ES-I3 (cell line): Measurements from ENCODE around the gene PABPN1L.

Experiments used
- H3K36me3 ChIP-seq: 2 replicates; pipeline ENCODE4 v1.6.1; 2013; ENCODE audit warnings: mild to moderate bottlenecking, low read length, control low read depth, moderate library complexity; ENCODE audit not compliant: insufficient read depth
- H3K4me1 ChIP-seq: 2 replicates; pipeline ENCODE4 v1.6.1; 2013; ENCODE audit warnings: mild to moderate bottlenecking, control low read depth, low read length; ENCODE audit not compliant: insufficient read depth
- H3K9ac ChIP-seq: 2 replicates; pipeline ENCODE4 v1.6.1; 2013; ENCODE audit warnings: low read depth, mild to moderate bottlenecking, low read length, moderate library complexity
- H3K9me3 ChIP-seq: 2 replicates; pipeline ENCODE4 v1.6.1; 2013; ENCODE audit warnings: mild to moderate bottlenecking, low read length, moderate library complexity; ENCODE audit not compliant: control insufficient read depth, insufficient read depth

PABPN1L gene

DNA sequence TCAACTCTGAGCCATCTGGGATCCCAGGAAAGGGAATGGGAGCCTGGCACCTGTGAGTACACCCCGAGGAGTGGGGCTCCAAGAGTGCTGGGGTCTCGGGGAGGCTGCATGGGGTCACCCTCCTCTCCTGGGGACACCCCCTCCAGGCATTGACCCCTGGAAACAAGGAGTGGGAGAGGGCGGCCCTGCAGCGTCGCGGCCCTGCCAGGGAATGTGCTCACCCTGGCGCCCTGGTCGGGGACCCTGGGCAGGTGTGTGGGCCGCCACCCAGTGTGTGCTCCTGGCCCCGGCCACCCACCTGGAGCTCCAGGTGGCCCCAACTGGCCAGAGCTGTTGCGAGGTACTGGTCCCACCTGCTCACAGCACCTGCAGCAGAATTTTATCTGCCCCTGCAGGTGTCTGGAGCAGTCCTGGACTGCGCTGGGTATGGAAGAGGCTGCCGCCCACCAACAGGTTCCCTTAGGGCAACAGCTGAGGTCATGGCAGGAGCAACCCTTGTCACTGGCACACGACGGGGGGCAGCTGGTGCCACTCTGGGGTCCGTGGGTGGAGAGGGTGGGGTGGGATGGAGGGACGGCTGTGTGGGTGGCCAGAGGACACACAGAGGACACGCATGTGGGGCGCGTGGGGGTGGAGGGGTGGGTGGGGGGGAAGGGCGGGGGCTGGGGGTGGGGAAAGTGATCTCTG is 5.4 kb upstream of the PABPN1L start:
- no peaks in the 10 kb centered on the region for H3K9me3 ChIP-seq
- no peaks in the 10 kb centered on the region for H3K4me1 ChIP-seq
- H3K36me3 ChIP-seq: no peaks in the 10 kb centered on the region
- no peak overlapping the region for H3K9ac ChIP-seq

DNA sequence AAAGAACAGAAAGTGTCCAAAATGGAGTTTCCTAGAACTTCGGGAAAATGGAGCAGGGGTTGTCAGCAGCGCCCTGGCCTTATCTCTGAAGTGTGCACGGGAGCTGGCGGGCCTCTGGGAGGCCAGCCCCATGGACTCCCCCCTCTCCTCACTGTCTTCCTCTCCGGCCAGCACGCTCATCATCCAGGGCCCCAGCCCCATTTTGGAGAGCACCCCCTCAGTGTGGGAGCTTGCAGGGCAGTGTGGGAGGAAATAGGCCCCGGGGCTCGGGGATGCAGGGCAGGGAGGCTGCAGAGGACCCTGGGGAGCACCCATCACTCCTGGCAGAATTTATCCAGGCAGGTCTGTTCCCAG is 4.9 kb upstream of the PABPN1L start:
- no peaks in the 10 kb centered on the region for H3K9me3 ChIP-seq
- H3K4me1 ChIP-seq: no peaks in the 10 kb centered on the region
- H3K9ac ChIP-seq: no peak overlapping the region
- H3K36me3 ChIP-seq: no peaks in the 10 kb centered on the region

DNA sequence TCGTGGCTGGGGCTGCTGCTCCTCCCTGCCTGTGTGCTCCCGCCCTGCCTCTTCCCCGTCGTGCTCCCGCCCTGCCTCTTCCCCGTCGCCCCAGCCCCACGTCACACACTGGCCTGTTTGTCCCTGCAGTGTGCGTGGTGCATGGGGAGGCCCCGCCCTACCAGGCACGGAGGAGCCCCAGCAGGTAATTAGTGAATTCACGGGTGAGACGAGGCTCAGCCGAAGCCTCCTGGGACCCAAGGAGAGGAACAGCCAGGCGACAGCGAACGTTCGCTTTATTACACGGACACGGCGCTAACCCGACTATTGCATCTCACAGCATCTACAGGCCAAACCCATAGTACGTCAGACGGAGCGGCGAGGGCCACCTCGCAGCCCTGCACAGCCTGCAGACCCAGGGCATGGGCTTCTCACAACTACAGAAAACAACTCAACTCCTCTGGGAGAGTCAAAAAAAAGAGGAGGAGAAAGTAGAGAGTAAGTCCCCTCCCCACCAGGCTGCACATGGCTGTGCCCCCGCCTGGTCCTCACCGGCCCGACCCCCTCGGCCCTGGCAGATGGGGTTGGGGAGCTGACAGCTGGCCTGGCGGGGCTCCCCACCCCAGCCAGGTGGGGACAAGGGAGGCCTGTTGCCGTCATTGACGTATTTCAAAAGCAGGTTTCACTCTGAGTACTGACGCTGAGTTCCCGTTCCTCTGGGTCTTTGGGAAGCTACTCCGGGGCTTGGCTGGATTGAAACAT is 4.3 kb upstream of the PABPN1L start:
- Histone ChIP-seq H3K9me3 (no peaks in the 10 kb centered on the region), H3K9ac (no peak overlapping the region), H3K36me3 (no peaks in the 10 kb centered on the region), H3K4me1 (no peaks in the 10 kb centered on the region)

DNA sequence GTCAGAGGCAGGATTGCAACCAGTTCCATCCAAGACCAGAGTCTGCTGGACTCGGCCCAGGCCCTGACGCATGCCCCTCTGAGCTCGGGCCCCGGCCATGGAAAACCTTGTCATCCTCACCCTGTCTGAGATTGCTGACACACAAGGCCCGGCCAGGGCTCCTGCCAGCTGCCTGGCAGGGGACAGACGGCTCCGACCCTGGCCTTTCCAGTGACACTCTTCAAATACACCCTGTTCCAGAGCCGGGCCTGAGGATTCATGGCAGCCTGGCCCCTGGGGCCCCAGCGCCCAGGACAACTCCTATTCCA is 3.2 kb upstream of the PABPN1L start:
- Histone ChIP-seq H3K36me3 (no peaks in the 10 kb centered on the region), H3K4me1 (no peaks in the 10 kb centered on the region), H3K9ac (no peak overlapping the region), H3K9me3 (no peaks in the 10 kb centered on the region)

DNA sequence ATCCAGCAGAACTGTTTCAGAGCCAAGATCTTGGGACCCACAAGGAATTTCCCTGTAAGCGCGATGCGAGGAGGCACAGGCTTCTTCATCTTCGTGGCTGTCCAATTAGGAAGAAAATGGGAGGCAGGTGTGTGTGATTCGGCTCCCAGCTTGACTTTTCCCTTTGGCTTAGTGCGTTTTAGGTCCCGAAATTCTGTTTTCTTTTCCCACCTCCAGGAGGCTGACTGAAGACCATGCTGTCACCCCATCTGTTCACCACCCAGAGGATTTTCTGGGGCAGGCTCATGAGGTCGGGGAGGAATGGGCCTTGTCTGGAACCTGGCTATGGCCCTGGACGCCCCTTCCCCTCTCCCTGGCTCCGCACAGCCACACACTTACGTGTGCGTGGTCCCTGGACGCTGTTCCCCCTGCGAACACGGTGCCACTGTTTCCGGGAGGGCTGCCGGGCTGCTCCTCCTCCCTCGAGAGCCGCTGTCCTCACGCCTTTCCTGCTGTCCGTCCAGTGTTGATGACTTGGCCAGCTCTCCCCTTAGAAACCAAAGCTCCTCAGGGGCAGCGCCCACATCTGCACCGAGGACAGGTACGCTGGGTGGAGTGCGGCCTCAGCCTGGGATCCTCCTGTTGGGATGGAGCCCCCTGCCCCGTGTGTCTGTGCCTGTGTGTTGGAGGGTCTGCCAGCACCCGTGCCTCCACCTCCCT is 2.7 kb upstream of the PABPN1L start:
- Histone ChIP-seq H3K9me3 (no peaks in the 10 kb centered on the region), H3K4me1 (no peaks in the 10 kb centered on the region), H3K9ac (no peak overlapping the region), H3K36me3 (no peaks in the 10 kb centered on the region)

DNA sequence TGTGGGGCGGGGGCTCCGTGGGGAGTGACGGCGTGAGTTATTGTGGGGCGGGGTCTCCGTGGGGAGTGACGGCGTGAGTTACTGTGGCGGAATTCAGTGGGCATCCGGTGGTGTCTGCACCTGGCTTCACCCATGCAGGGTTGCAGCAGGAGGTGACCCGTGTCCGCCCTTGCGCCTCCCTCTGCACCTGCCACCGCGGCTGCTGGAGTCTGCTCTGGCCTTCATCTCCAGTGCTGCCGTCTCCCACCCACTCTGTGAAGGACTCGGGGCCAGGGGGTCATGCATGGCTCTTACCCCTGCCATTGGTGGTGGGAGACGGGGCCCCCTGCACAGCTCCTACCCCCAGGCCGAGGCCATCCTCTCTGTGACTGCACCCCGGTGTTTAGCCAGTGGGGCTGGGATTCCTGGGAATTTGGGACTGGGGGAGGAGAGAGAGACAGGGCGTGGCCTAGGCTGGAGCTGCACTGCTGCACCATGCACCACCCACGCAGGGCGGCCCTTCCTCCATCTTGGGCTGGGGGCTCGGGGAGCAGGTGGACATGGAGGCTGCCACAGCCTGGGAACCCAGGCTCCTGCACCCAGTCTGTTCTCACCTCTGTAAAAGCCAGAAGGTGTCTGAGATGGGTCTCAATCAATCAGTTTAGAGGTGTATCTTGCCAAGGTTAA is 1.3 kb upstream of the PABPN1L start:
- H3K4me1 ChIP-seq: no peaks in the 10 kb centered on the region
- no peak overlapping the region for H3K9ac ChIP-seq
- H3K36me3 ChIP-seq: no peaks in the 10 kb centered on the region
- no peaks in the 10 kb centered on the region for H3K9me3 ChIP-seq

DNA sequence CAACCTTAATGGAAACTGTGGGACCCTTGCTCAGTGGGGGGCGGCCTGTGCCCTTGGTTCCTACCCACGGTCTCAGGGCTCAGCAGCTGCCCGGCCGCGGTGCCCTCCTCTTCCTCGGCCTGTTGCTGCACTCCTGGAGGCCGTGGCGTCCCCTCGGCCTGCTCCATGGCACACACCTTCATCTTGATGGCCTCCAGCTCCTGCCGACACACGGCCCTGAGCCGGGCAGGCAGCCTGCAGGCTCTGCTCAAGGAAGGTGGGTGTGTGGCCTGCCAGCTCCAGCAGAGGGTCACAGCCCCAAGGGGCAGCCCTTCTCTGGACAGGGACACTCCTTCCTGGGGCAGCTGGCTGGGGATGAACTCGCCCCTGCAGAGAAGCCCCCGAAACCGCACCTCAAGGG is 718 bp downstream of the PABPN1L start:
- Histone ChIP-seq H3K4me1 (no peaks in the 10 kb centered on the region), H3K9ac (no peak overlapping the region)

DNA sequence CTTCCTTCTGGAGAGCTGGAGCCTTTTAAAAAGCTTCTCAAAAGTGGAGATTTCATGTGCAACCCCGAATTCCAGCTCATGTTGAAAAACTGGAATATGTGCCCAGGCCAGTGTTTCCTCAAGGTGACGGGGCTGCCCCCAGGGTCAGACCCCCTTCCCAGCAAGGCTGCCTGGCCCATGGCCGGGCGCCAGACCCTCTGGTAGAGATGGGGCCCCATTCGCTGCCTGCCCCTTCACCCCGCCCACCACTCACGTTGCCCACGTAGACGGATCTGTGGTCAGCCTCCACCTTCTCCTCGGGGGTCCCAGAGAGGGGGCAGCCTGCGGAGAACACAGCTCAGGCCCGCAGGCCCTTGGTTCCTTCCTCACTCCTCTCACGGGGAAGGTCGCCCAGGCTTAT is 1.1 kb downstream of the PABPN1L start:
- H3K4me1 ChIP-seq: no peaks in the 10 kb centered on the region
- H3K36me3 ChIP-seq: peaks cover 4% of the 10 kb centered on the region; the same call in 1 of the 2 replicates
- H3K9me3 ChIP-seq: no peaks in the 10 kb centered on the region
- H3K9ac ChIP-seq: no peak overlapping the region

More for the DNA sequence above, 718 bp downstream of the PABPN1L start:
- peaks cover 4% of the 10 kb centered on the region; the same call in 1 of the 2 replicates for H3K36me3 ChIP-seq
- H3K9me3 ChIP-seq: no peaks in the 10 kb centered on the region

DNA sequence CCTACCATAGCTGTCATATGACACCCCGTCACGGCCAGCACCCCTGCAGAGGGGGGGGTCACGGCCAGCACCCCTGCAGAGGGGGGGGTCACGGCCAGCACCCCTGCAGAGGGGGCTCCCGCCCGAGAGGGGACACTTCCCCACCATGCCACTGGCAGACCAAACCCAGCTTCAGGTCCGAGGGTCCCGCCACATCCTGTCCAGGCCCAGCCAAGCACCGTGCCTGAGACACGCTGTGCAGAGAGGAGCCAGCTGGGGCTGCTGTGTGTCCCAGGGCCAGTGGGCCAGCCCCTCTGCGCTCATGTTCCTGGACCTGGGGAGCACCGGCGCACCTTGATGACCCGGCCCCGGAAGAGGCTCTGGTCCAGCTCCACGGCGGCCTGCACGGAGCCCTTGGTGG is 1.9 kb downstream of the PABPN1L start:
- no peaks in the 10 kb centered on the region for H3K9me3 ChIP-seq
- no peaks in the 10 kb centered on the region for H3K4me1 ChIP-seq
- peaks cover 4% of the 10 kb centered on the region; the same call in 1 of the 2 replicates for H3K36me3 ChIP-seq
- H3K9ac ChIP-seq: no peak overlapping the region

DNA sequence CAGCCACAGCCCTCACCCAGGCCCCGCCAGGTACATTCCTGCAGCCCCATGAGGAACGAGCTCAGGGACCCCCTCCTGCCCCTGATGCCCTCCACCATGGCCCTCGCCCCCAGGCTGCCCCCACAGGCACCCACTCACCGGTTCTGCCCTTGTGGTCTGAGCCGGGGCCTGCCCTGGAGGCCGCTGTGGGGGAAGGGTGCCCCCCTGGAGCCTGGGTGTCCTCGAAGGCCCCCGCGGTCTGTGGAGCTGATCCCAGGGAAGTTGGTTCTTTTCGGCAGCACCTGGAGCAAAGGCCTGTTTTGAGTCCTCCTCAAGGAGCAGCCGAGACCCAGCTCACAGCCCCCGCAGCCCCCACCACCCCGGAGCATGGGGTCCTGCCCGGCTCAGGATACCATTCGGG is 2.4 kb downstream of the PABPN1L start:
- no peaks in the 10 kb centered on the region for H3K9me3 ChIP-seq
- peaks cover 5% of the 10 kb centered on the region; the same call in 1 of the 2 replicates for H3K36me3 ChIP-seq
- H3K4me1 ChIP-seq: no peaks in the 10 kb centered on the region
- H3K9ac ChIP-seq: no peak overlapping the region

DNA sequence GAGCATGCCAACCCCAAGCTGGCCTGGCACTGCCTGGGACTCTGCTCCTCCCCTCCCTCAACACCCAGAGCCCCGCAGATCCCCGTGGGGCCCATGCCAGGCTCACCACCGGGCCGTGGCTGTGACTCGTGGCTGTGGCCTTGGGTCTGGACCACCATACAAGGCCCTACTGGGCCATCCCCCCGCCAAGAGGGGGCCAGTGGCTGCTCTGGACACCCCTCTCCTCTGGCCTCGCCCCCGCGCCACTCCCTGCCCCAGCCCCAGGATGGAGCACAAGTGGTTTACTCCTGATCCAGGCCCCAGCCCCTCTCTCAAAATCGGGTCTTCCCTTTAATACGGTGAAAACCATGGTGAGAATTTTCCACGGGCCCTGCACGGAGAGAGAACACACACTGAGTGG is 3.0 kb downstream of the PABPN1L start:
- H3K4me1 ChIP-seq: no peaks in the 10 kb centered on the region
- H3K9ac ChIP-seq: no peak overlapping the region
- H3K36me3 ChIP-seq: peaks cover 10% of the 10 kb centered on the region; the same call in 1 of the 2 replicates
- H3K9me3 ChIP-seq: no peaks in the 10 kb centered on the region

DNA sequence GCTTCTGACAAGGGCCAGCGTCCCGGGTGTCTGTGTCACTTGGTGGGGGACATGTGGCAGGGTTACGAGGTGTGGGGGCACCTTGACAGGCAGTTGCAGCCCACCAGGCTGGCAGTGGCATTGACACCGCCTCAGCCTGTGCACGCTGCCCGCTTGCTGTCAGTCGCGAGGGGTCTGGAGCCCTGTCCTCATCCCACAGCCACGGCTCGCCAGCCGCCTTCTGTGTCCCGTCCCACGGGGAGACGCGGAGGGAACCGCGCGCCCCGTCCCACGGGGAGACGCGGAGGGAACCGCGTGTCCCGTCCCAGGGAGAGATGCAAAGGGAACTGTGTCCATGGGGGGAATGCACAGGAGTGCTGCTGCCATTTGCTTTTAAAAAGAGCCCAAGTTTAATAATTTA is 3.5 kb downstream of the PABPN1L start:
- H3K9me3 ChIP-seq: no peaks in the 10 kb centered on the region
- peaks cover 10% of the 10 kb centered on the region; the same call in 1 of the 2 replicates for H3K36me3 ChIP-seq
- H3K4me1 ChIP-seq: peaks cover 1% of the 10 kb centered on the region
- no peak overlapping the region for H3K9ac ChIP-seq

DNA sequence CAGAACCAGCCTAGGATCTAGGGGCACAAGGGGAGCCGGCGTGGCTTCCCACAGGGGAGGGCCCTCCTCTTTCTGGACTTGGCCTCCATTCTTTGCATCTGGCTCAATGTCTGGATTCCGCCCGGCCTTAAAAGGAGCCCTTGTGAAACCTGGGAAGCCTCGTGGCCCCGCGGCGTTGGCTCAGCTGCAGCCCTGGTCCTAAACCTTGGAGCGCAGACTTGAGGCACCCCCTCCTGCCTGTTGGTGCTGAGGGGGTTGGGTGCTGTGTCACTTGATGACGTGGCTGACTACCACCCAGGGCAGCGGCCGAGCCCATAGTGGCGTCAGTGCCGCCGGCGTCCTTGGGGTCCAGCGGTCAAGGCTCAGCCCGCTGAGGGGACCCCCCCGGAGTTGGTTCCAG is 5.1 kb downstream of the PABPN1L start:
- Histone ChIP-seq H3K9ac (no peak overlapping the region), H3K9me3 (no peaks in the 10 kb centered on the region), H3K4me1 (peaks cover 4% of the 10 kb centered on the region), H3K36me3 (peaks cover 10% of the 10 kb centered on the region; the same call in 1 of the 2 replicates)

DNA sequence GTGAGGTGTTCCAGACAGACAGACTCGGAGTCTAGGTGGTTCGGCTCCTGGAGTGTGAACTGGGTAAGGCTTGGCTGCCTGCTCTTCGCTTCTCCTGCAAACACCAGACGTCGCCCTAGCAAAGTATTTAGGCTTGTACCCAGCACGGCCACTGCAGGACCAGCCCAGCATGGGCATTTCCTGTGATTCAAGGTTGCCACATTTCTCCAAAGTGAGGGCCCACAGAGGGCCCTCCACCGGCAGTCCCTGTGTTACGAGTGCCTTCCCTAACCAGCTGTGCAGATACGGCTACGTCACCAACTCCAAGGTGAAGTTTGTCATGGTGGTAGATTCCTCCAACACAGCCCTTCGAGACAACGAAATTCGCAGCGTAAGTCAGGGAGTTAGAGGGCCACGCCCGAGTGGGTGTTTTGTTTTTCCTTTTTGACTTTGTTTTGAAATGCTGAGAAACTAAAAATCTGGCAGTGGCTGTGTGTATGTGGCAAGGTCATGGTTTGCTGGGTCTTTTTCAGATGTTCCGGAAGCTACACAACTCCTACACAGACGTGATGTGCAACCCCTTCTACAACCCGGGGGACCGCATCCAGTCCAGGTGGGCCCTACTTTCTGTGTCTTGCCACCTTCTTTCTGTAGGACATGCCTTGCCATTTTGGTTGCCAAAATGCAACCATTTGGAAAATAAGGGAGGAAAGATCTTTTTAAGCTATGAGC is 6.9 kb downstream of the PABPN1L start:
- Histone ChIP-seq H3K9me3 (no peaks in the 10 kb centered on the region), H3K4me1 (peaks cover 4% of the 10 kb centered on the region), H3K9ac (no peak overlapping the region), H3K36me3 (peaks cover 10% of the 10 kb centered on the region; the same call in 1 of the 2 replicates)
